ENCODE data around the gene LETM1.

LETM1 gene

GRCh38 chr4:1808396-1808795 lies 47.6 kb downstream of the LETM1 start:
- no peak overlapping the region for H3K4me3 ChIP-seq (ENCODE audit: low read depth, low read length)
- DNase-seq (ENCODE audit: low read depth), result no peak
- no peak for TF ChIP-seq CTCF (IDR thresholded peaks at IDR 0.05; ENCODE audit: insufficient read depth, low read depth, low read length, missing control alignments)

GRCh38 chr4:1807332-1807777 lies 48.6 kb downstream of the LETM1 start:
- peak; percentile 31 for DNase-seq (ENCODE audit: low read depth)
- no peak for TF ChIP-seq CTCF (IDR thresholded peaks at IDR 0.05; ENCODE audit: insufficient read depth, low read depth, low read length, missing control alignments)
- H3K4me3 ChIP-seq (ENCODE audit: low read depth, low read length), result no peak overlapping the region

GRCh38 chr4:1806596-1807331 lies 49.2 kb downstream of the LETM1 start:
- no peak overlapping the region for H3K4me3 ChIP-seq (ENCODE audit: low read depth, low read length)
- DNase-seq (ENCODE audit: low read depth), result no peak
- no peak for TF ChIP-seq CTCF (IDR thresholded peaks at IDR 0.05; ENCODE audit: insufficient read depth, low read depth, low read length, missing control alignments)

GRCh38 chr4:1806223-1806564 lies 49.8 kb downstream of the LETM1 start:
- H3K4me3 ChIP-seq (ENCODE audit: low read depth, low read length), result no peak overlapping the region
- TF ChIP-seq CTCF (IDR thresholded peaks at IDR 0.05; ENCODE audit: insufficient read depth, low read depth, low read length, missing control alignments), result no peak
- DNase-seq (ENCODE audit: low read depth), result no peak

- DNase-seq (ENCODE audit: low read depth), result no peak
- TF ChIP-seq CTCF (IDR thresholded peaks at IDR 0.05; ENCODE audit: insufficient read depth, low read depth, low read length, missing control alignments), result no peak
- H3K4me3 ChIP-seq (ENCODE audit: low read depth, low read length), result no peak overlapping the region
These were observed 50.3 kb downstream of the LETM1 start for GRCh38 chr4:1805493-1806222.

- TF ChIP-seq CTCF (IDR thresholded peaks at IDR 0.05; ENCODE audit: insufficient read depth, low read depth, low read length, missing control alignments), result no peak
- no peak for DNase-seq (ENCODE audit: low read depth)
- H3K4me3 ChIP-seq (ENCODE audit: low read depth, low read length), result no peak overlapping the region
These were observed 51.1 kb downstream of the LETM1 start for GRCh38 chr4:1804638-1805492.
